NK-92 treated with Interleukin-12 subunit alpha and Interleukin-12 subunit beta, amount 100 ng/mL, for 24 hours (cell line): ENCODE results near the gene INHBB.

ENCODE experiments used
- DNase-seq: peaks from one replicate; lab custom pipeline; 2025; lab: John Stamatoyannopoulos, UW

Gene INHBB

DNA sequence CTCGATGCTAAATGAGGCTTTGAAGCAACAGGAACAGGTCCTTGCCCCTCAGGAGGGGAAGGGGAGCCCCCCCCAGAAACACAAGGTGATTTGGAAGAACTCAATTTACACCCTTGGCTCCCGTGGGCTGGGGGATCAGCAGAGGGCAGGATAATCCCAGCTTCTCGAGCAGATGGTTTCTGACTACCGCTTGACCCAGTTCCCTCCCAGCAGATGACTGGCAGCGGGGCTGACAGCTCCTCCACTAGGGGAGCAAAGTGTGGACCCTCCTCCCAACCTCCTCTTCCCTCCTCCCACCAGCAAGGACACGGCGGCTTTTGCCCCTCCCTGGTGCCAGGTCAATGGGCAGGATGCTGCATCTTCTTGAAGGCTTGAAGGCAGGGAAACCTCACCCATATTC, 3.5 kb upstream of the INHBB start:
- DNase-seq = no peak

DNA sequence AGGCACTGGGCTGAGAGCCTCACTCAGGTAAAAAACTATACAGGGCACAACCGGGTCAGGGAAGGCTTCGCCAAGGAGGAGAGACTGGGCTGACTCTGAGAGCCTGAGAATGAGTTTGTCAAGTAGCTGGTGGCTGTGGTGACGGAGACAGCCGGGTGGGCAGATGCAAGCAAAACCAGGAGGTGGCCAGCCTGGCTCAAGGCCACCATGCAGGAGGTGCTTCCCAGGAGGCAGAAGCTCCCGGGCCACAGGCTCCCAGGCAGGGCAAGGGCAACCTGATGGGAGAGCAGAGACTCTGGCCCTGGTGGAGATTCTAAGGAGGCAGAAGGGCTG, 2.9 kb upstream of the INHBB start:
- no peak for DNase-seq

DNA sequence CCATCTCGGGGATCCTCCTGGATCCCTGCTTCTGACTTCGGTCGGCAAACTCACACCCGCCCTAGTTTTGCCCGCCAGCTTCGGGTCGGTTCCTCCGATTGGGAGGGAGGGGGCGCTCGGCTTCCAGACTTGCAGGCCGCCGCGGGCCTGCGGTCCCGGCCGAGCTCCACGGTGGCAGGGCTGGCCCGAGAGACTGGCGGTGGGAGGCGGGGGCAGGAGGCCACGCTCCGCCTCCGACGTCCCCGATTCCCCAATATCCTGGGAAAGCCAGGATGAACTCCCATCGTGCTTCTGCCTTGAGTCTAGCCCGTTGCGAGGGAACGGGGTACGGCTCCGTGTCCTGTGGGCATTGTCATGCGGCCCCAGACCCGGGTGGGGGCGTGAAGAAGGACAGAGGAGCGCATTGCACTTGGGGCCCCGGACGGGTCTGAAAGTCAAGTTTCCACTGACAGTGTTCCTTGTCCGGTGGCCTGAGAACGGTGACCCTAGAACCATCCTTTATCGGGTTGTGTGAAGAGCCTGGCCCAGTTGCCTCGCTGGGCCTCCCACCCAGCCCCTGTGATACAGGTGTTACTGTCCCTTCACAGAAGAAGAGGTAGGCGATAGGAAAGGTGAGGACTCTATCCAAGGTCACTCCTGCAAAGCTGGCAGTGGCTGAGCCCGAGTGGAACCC, 2.4 kb upstream of the INHBB start:
- DNase-seq = no peak

DNA sequence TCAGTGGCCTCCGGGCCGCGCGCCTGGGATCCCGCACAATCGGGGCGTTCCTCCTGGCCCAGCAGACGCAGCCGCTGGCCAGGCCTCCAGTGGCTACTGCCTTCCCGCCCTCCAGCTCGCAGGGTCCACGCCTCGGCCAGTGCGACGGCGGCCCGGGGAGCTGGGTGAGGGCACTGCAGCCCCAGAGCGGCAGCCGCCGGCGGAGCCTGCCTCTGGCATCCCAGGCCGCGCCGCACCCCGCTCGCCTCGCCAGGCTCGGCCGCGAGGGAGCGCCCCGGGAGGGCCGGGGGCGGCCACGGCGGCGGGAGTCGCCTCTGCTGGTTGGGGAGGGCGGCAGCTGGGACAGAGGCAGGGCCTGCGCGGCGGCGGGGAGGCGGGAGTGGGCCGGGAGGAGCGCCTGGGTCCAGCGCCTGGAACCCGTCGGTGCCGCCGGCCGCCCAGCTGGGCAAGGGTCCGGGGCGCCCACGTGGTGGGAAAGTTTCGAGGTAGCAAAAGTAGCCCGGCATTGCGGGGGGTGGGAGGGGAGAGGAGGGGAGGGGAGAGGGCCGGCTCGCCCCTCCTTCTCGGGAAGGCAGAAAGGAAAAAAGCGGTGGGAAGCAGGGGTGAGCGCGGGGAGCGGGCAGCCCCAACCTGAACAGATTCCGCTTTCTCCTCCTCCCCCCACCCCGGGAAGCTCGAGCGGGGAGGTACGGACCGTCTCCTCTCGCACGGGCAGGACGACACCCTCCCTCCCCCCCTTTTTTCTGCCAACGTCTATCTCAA, 1.5 kb upstream of the INHBB start:
- DNase-seq = no peak

DNA sequence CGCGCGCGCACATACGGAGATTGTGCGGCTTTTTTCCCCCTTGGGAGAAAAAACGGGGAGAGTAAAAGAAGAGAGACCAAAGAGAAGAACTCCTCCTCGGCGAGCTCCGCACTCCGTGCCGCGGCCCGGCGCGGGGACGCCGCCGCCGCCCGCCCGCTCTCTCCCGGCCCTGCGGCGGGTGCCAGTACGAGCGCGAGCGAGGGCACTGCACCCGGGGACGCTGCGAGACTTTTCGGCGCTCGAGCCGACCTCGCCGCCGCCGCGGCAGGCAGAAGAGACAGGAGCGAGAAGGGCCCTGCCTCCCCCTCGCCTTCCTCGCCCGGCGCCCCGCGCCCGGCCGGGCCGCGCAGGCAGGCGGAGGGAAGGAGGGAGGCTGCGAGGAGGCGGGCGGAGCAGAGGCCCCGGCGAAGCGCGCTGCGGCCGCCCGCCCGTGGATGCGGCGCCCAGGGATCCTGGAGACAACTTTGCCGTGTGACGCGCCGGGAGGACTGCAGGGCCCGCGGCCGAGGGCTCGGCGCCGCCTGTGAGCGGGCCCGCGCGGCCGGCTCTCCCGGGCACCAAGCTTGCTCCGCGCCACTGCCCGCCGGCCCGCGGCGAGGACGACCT, 857 bp upstream of the INHBB start:
- no peak for DNase-seq

DNA sequence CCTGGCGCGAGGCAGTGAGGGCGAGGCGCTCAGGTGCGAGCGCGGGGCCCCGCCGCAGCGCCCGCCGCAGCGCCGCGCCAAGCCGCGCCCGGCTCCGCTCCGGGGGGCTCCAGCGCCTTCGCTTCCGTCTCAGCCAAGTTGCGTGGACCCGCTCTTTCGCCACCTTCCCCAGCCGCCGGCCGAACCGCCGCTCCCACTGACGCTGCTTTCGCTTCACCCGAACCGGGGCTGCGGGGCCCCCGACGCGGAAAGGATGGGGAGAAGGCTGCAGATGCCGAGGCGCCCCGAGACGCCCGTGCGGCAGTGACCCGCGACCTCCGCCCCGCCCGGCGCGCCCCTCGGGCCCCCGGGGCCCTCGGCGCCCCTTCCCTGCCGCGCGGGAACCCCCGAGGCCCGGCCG, 328 bp upstream of the INHBB start:
- DNase-seq = no peak

DNA sequence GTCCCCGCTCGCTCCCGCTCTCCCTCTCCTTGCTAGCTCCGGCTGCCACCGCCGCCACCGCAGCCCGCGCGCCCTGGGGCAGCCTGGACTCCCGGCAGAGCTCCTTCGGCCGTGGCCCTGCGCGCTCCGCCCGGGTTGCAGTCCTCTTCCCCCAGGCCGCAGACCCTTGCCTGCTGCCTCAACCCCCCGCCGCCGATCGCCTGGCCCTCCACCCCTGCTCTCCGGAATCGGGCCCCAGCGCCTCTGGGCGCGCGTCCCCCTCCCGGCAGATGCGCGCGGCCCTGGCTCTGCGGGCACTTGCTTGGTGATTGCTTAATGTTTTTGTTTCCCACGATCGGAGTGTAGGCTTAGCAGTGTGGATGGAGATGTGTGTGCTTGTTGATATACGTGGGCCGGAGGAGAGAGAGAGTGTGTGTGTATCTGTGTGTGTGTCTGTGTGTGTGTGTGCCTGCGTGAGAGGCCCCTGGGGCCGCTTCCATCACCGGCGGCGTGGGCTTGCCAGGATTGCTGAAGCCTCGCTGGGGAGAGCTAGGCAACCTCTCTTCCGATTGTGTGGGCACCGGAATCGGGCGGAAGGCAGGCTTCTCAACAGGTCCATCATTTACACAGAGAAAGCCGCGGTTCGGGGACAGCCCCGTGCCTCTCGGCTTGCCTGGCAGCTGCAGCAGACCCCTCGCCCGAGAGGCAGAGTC, 877 bp downstream of the INHBB start:
- no peak for DNase-seq

DNA sequence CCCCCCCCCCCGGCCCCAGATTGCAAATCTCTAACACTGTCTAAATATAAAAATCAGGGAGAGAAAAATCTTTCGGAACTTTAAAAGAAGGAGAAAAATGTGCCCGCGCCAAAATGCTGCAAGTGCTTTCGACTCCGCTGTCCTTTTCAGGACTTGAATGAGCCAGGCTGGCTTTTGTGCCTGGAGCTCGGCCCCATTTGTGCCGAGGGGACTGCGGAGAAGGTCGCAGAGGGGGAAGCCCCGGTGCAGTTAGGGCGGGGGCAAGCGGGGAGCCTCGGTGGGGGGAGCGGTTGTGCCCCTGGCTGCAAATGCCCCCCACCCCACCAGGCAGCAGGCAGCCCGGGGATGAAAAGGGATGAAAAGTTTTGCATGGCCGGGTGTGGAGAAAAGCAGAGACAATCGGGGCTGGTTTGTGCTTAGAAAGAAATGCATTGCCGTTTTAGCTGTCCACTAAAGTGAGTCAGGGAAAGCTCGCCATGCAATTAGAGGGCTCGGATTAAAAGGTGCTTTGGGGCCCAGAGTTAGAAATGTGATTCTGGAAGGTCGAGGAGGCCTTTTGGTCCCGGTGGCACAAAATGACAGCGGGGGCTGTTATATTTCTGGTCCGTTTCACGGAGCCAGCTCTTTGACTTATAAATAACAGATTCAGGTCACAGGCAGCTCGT, 1.6 kb downstream of the INHBB start:
- no peak for DNase-seq

DNA sequence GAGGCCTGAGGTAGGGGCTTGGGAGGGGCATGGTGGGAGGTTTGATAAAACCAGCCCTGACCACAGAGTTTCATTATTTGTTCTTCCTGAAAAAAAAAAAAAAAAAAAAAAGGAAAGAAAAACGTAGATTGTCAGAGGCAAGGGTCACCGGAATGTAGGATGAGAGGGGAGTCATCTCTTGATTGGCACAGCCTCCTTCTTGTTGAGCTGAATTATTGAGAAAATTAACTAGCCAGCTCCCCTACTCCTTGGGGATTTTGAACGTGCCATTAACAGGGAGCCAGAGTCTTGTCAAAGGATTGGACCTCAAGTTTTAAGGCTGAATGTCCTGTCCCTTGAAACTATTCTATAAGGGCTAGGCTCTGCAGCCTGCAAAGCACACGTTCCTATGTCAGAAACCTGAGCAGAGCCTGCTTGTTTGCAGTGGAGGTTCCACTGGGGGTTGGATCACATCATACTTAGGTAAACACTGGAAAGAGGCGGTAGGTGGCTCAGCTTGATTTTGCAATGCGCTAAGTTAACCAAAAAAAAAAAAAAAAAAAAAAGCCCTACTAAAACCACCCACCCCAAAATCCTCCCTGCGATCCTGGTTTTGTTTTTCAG, 2.3 kb downstream of the INHBB start:
- DNase-seq = no peak

DNA sequence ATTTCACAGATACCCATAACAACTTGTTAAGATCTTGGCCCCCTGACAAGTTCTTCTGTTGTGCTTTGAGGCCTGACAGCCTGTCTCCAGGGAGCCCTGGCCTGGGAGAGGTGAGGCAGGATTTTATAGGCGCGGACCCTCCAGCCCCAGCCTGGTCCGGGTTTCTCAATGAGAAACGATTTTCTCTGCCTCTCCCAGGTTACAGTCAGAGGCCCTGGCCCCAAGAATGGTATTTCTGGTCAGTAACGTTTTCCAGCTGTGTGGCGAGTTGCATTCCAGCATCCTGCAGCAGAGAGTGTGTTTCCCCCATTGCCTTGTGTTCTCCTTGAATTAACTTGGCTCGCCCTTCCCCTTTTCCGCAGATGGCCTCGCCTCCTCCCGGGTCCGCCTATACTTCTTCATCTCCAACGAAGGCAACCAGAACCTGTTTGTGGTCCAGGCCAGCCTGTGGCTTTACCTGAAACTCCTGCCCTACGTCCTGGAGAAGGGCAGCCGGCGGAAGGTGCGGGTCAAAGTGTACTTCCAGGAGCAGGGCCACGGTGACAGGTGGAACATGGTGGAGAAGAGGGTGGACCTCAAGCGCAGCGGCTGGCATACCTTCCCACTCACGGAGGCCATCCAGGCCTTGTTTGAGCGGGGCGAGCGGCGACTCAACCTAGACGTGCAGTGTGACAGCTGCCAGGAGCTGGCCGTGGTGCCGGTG, 3.0 kb downstream of the INHBB start:
- no peak for DNase-seq

DNA sequence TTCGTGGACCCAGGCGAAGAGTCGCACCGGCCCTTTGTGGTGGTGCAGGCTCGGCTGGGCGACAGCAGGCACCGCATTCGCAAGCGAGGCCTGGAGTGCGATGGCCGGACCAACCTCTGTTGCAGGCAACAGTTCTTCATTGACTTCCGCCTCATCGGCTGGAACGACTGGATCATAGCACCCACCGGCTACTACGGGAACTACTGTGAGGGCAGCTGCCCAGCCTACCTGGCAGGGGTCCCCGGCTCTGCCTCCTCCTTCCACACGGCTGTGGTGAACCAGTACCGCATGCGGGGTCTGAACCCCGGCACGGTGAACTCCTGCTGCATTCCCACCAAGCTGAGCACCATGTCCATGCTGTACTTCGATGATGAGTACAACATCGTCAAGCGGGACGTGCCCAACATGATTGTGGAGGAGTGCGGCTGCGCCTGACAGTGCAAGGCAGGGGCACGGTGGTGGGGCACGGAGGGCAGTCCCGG, 3.5 kb downstream of the INHBB start:
- DNase-seq = no peak

DNA sequence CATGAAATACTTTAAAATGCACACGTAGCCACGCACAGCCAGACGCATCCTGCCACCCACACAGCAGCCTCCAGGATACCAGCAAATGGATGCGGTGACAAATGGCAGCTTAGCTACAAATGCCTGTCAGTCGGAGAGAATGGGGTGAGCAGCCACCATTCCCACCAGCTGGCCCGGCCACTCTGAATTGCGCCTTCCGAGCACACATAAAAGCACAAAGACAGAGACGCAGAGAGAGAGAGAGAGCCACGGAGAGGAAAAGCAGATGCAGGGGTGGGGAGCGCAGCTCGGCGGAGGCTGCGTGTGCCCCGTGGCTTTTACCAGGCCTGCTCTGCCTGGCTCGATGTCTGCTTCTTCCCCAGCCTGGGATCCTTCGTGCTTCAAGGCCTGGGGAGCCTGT, 4.1 kb downstream of the INHBB start:
- DNase-seq = no peak

DNA sequence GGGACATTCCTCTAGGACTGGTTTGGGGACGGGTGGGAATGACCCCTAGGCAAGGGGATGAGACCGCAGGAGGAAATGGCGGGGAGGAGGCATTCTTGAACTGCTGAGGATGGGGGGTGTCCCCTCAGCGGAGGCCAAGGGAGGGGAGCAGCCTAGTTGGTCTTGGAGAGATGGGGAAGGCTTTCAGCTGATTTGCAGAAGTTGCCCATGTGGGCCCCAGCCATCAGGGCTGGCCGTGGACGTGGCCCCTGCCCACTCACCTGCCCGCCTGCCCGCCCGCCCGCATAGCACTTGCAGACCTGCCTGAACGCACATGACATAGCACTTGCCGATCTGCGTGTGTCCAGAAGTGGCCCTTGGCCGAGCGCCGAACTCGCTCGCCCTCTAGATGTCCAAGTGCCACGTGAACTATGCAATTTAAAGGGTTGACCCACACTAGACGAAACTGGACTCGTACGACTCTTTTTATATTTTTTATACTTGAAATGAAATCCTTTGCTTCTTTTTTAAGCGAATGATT, 4.9 kb downstream of the INHBB start:
- no peak for DNase-seq

DNA sequence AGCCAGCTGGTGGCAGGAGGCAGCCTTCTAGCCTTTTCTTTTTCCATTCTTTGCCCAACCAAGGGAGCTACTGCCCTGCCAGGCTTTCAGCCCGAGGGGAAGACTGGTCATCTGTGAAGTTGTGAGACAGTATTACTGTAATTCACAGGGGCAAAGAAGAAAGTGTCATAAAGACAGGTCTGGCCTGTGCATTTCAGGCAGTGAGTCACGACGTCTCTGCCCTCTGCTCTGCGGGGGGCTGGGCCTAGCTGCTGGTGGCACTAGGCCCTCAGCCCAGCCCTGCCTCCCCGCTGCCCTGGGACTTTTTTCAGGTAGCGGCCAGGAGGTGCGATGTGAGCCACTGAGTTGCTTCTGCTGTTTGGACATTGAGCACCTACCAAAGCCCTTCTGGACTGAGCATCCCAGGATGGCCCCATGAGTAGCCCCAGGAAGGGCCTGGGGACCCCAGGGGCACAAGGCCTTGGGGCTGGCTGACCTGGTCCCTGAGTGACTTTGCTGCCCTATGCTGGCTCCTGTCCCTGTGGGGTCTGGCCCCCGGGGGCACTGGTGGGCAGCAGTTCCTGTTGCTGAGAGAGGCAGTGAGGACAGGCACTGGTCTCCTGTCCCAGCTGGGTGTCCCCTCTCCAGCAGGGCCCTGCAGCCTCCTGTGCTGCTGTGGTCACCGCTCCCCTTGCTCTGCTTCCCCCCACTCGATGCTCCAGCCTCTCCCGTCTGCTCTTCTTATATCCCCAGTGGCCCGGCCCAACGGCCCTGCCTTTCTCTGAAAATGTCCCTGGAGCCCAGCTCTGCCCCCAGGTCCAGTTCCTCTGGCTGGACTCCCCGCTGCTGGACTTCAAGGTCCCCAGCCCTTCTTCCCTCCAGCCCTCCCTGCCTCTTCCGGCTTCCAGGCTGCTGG, 7.0 kb downstream of the INHBB start:
- DNase-seq = no peak

DNA sequence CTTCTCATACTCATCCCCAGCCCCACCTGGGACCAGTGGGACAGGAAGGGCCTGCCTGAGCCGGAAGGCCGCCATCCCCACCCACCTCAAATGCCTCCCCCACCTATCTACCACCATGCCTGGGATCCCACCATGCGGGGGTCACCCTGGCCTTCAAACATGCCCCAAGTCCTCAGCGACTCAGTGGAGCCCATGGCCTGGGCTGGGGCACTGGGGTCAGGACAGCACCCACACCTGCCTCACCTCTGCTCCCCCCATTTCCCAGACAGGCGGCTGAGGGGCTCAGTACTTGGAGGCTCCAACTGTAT, 7.6 kb downstream of the INHBB start:
- no peak for DNase-seq

DNA sequence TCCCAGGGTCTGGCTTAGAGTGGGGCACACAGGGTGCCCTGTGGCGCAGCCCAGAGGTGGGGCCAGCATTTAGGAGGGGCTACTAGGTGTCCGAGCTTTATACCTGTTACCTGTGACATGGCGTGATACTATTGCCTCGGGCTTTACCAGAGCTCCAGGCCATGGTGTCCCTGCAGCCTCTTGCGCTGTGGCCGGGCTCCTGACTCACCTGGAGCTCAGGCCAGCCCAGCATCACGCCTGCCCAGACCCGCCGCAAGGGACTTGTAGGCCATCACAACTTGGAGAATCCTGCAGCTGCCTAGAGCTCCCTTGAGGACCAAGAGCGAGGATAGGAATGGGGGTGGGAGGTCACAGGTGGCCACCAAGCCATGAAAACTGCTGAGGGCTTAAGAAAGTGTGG, 8.0 kb downstream of the INHBB start:
- DNase-seq = no peak

DNA sequence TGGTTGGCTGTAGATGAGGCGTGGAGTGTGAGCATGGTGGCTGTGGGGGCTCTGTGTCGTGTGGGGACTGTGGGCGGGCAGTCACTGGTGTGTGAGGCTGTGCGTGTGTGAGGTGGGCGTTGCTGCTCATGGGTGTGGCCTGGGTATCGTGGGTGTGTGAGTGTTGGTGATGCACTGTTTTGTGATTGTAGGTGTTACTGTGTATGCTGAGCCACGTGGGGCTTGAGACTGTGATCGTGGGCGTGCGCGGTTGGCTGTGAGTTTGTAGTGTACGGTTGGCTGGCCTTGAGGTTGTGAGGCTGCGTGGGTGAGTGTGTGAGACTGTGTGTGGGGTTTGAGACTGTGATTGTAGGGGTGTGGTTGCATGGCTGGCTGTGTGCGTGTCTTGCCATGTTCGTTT, 8.5 kb downstream of the INHBB start:
- no peak for DNase-seq

DNA sequence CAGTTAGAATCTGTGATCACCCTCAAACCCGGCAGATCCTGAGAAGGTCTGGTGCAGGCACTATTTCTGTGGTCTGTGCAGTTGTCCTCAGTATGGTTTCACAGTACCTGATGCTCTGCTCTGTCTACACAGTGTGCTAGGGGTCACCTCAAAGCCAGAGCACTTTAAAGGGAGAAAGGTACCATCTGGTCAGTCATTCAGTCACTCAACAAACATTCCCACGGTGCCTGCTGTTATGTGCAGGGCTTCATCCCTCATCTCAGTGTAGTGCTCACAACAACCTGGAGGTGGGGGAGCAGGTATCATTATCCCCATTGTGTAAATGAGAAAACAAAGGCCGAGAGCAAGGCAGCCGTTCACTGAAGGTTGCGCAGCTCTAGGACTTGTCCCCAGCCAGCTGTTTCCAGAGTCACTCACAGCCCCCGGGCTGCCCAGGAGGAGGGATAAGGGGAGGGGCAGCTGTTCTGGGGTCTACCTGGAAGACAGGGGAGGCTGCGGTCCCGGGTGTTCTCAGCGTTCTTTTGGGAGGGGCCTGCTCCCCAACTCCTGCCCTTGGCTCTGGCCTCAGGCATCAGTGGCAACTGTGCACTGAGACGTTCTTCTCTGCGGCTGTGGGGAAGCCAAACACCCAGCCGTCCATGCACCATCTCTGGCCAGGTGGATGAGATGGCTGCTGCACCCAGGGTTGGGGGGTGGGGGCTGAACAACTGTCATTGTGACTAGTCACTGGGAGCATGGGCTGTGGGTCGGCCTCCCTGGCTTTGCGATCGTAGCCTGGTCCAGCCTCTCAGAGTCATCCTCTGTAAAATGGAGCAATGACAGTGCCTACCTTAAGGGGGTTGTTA, 9.2 kb downstream of the INHBB start:
- DNase-seq = no peak

DNA sequence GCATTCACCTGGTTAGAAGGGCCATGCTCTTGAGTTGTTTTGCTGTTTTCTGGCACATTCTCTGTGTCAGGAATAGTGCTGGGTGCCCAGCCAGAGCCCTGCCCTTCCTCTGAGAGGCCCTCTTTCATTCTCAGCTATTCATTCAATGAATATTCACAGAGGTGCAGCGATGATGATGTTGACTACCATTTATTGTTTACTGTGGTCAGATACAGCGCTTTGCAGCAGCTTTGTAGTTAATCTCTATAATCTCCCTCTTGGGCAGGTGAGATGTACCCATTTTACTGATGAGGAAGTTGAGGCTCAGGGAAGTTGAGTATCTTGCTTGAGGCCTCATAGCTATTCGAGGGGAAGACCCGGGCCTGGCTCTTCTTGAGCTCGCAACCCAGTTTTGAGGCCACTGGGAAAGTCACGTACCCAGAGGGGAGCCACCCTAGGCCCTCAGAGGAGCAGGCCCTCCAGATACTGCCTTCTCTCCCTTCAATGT, 9.9 kb downstream of the INHBB start:
- no peak for DNase-seq
